ENCODE data around the gene HSPB8.

Gene HSPB8

GRCh38 chr12:119156401-119157044 is 22.2 kb upstream of the HSPB8 start:
- TF ChIP-seq CTCF (conservative IDR thresholded peaks at IDR 0.05; ENCODE audit: low read depth, low read length): peak; percentile 21
- DNase-seq (ENCODE audit: low read depth): no peak
- no peak overlapping the region for H3K4me3 ChIP-seq (ENCODE audit: low read length)

DNA sequence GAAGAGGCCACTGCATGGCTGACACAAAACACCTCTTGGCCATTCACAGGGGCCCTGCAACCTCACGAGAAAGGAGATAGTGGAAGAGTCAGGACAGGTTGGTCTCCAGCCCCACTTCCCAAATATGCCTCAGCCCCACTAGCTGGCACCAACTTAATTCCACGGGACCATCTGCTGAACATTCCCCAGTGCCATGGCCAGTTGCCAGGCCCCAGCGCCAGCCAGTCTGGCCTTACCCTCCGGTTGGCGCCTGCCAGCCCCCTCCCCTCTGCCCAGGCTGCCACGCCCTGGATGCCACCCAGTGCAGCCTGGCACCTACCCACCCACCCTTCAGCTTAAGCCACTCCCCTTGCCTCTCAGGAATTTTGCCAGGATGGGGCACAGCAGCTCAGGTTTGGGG is 21.2 kb upstream of the HSPB8 start:
- DNase-seq (ENCODE audit: low read depth): no peak
- no peak for TF ChIP-seq CTCF (conservative IDR thresholded peaks at IDR 0.05; ENCODE audit: low read depth, low read length)

GRCh38 chr12:119157978-119158377 is 20.8 kb upstream of the HSPB8 start:
- H3K4me3 ChIP-seq (ENCODE audit: low read length): peak overlapping the region; percentile 25
- no peak for TF ChIP-seq CTCF (conservative IDR thresholded peaks at IDR 0.05; ENCODE audit: low read depth, low read length)
- no peak for DNase-seq (ENCODE audit: low read depth)

More for the DNA sequence above, 21.2 kb upstream of the HSPB8 start:
- peak overlapping the region; percentile 25 for H3K4me3 ChIP-seq (ENCODE audit: low read length)

DNA sequence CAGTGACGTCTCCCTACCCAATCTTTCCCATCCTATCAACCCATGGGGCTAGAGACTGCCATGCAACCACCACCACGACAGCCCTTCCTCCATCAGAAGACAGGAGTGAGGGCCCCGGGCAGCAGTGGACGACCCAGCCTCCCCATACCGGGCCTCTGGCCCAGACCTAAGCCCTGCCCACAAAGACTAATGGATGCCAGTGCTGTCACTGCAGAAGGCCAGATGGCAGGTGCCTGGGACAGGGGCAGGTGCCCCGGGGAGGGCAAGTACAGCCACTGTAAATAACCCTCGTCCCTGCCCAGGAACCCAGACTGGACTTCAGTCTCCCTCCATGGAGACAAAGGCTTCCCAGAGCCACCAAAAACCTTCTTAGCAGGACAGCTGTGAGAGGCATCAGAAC is 20.3 kb upstream of the HSPB8 start:
- DNase-seq (ENCODE audit: low read depth): no peak
- TF ChIP-seq CTCF (conservative IDR thresholded peaks at IDR 0.05; ENCODE audit: low read depth, low read length): no peak

DNA sequence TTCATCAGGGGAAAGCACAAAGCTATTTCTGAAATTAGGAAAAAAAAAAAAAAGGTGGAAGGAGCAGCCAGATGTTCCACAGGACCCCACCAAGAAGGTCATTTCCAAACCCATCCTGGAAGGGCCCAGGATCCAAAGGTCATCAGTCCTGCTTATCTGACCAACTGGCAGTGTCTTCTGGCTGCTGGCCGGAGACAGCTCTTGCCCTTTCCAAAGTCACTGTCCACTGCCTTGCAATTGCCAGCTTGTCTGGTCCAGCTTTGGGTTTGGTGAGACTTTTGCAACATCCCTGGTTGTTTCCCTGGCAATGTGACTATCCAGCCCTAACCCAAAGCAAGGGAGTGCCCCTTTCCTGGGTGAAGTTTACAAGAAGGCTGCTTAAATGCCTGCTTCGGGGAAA is 18.9 kb upstream of the HSPB8 start:
- TF ChIP-seq CTCF (conservative IDR thresholded peaks at IDR 0.05; ENCODE audit: low read depth, low read length): no peak
- no peak overlapping the region for H3K4me3 ChIP-seq (ENCODE audit: low read length)
- no peak for DNase-seq (ENCODE audit: low read depth)

More for the DNA sequence above, 20.3 kb upstream of the HSPB8 start:
- peak overlapping the region; percentile 25 for H3K4me3 ChIP-seq (ENCODE audit: low read length)

DNA sequence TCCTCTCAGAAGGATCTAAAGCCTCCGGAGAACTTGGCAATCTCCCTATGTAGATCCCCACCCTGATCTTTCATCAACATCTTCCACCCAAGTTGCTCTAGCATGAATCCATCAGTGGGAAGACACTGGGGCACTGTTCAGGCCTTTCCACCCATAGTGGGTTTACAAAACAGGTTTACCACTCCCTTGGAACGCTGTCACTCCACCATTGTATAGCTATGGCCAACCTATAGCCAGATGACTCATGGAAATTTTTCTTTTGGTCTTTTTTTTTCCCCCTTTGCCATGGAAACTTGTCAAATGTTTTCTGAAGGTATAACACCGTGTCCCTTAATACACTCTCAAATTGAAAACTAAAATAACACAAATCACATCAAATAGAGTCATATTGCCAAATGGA is 10.8 kb upstream of the HSPB8 start:
- no peak overlapping the region for H3K4me3 ChIP-seq (ENCODE audit: low read length)
- TF ChIP-seq CTCF (conservative IDR thresholded peaks at IDR 0.05; ENCODE audit: low read depth, low read length): no peak
- no peak for DNase-seq (ENCODE audit: low read depth)

- TF ChIP-seq CTCF (conservative IDR thresholded peaks at IDR 0.05; ENCODE audit: low read depth, low read length): no peak
- H3K4me3 ChIP-seq (ENCODE audit: low read length): no peak overlapping the region
- DNase-seq (ENCODE audit: low read depth): no peak
Observed at GRCh38 chr12:119168721-119169120, 10.0 kb upstream of the HSPB8 start.

All from retinal pigment epithelial cell (primary cell).